ENCODE measurements around the gene CACNA1S.

- TF ChIP-seq EZH2phosphoT487 (conservative IDR thresholded peaks at IDR 0.05; ENCODE audit: low read length), result no peak
- no peak for TF ChIP-seq CTCF (IDR thresholded peaks at IDR 0.05; ENCODE audit: insufficient read depth, low read length, poor library complexity, severe bottlenecking)
Observed at GRCh38 chr1:201038186-201038876, 73.9 kb downstream of the CACNA1S start.
